ENCODE results near the gene MTREX.
A peak's percentile ranks its signal among the peaks of the same experiment; 100 is the strongest.

The MTREX gene

DNA sequence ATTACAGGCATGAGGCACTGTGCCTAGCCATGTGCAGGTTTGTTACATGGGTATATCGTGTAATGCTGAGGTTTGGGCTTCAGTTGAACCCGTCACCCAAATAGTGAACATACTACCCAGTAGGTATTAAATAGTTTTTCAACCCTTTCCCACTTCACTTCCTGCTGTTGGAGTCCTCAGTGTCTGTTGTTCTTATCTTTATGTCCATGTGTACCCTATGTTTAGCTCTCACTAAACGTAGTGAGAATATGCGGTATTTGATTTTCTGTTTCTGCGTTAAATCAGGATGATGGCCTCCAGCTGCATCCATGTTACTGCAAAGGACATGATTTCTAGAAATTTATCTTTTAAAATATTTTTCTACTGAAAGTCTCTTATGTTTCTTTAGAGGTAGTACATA lies 17.8 kb downstream of the MTREX start:
- DNase-seq: no peak

DNA sequence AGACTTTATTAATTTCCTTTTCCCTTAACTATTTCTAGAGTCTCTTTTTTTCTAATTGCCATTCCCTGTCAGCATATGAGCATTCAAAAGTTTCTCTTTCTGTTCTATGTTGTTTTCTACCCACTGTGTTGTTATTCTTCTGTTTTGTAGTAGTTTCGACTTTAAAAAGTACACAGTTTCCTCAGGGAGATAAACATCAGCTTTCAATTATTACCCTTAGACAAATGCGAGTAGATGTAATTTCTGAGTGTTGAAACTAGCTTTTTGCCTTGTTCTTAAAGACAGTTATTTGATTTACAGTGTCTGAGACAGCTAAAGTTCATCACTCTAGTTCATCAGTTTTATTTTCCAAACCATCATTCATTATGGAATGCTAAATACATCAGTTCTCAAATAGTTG lies 19.5 kb downstream of the MTREX start:
- no peak for DNase-seq

DNA sequence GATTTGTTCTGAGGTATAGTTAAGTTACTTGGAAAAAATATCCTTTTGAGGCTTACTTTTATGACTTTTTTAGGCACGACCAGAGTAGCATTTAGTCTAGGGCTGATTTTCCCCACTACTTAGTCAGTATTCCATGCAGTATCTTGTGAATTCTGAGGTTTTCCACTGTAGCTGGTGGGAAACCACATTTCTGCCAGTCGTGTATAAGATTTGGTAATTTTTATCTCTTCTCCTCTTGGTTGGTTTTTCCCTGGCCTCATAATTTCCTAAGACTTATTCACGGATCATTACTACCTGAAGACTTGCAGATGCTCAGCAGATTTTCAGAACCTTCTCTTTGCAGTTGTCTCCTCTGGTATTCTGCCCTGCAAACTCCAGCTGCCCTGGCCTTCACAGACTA lies 23.5 kb downstream of the MTREX start:
- no peak for DNase-seq

DNA sequence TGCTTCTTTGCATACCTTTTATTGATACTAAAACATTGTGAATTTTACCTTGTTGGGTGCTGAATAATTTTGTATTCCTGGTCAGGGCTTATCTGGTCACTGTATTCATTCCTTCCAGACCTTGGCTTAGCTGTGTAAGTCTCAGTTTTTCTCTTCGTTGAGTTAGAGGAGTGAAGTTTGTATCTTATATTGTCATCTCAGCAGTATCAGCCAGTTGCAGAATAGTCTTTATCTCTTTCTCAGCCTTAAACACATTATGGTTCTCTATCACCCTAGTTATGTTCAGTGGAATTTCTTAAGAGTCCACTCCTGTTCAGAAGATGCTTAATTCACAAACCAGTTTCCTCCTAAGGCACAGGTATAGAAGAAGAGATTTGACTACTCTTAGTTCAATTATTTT lies 25.2 kb downstream of the MTREX start:
- DNase-seq: no peak

DNA sequence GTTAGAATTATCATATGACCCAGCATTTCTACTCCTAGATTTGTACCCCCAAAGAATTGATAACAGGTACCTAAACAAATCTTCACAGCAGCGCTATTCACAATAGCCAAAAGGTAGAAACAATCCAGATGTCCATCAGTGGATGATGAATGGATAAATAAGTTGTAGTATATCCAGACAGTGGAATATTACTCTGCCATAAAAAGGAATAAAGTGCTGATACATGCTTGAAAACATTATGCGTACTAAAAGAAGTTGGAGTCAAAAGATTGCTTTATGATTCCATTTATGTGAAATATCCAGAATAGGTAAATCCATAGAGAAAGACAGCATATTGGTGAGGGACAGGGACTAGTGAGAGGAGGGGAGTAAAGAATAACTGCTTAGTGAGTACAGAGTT lies 26.0 kb downstream of the MTREX start:
- no peak for DNase-seq

DNA sequence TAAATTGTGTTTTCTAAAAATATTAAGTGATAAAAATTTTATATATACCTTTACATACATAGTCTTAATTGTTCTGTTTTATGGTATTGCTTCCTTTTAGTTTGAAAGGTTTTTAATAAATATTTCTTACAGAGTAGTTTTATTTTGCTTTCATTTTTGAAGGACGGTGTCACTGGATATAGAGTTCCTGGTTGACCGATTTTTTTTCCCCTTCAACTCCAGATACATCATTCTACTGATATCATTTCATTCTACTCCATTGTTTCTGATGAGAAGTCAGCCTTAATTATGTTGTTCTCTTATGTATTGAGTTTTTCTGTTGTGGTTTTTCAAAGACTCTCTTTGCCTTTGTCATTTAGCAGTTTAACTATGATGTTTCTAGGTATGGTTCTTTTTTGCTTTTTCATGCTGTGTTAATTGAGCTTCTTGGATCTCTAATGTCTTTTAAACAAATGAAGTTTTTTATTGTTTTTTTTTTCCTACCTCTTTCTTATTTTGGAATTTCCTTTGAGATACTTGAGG lies 30.4 kb downstream of the MTREX start:
- no peak for DNase-seq

DNA sequence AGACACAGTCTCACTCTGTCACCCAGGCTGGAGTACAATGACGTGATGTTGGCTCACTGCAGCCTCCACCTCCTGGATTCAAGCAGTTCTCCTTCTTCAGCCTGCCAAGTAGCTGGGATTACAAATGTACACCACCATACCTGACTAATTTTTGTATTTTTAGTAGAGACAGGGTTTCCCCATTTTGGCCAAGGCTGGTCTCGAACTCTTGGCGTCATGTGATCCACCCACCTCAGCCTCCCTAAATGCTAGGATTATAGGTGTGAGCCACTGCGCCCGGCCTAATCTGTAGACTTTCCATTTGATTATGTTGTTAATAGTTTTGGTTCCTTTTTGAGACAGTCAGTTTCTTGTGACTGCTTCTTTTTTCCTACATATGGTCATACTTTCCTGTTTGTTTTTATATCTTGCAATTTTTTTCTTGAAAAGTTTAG lies 31.0 kb downstream of the MTREX start:
- no peak for DNase-seq

DNA sequence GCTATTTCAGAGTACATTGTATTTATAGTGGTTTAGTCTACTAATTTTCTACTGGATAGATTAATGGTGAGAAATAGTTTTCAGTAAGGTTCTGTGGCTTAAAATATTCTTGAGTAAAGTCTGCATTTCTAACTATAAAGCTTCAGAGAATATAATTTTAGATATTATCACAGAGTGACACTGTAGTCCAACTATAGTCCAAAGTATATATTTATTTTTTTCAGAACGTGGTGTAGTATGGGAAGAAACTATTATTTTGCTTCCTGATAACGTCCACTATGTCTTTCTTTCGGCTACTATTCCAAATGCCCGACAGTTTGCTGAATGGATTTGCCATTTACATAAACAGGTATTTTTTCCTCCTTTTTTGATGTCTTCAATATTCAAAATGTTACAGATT lies 35.3 kb downstream of the MTREX start:
- DNase-seq: no peak

DNA sequence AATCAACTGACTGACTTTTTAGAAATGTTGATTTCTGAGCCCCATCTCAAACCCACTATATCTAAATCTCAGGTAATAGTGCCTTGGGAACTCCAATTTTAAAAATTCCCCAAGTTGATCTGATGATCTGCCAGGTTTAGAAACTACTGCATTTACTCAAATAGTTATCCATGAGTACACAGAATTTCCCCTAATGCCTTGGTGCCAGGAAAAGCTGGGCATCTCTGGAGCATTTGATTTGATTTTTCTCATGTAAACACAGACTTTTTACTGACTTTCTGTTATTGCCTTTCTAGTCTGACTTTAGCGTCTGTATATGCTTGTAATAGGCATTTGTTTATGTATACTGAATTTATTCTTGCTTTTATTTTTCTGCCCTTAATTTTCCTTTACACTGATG lies 35.8 kb downstream of the MTREX start:
- no peak for DNase-seq

DNA sequence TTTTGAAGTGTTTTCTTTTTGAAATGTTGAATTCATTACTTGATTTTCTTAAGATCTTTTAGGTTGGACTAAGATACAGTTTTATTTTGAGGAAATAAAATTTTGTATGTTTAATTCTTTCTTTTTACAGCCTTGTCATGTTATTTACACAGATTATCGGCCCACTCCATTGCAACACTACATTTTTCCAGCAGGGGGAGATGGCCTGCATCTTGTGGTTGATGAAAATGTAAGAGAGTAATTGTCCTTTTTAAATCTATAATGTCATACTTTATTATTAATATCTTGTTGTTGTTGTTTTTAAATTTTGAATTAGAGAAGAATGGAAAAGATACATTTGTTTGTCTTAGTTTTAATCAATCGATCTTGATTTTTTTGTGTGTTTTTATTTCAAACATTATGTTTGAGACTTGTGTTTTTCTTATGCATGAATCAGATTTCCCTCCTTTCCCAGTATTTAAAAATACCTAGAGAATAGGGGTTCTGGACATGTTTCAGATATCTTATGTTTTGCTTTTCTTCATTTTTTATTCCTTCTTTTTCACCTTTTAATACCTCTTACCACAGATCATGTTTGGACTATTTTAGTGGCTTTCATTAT lies 36.7 kb downstream of the MTREX start:
- peak; percentile 62 for DNase-seq

DNA sequence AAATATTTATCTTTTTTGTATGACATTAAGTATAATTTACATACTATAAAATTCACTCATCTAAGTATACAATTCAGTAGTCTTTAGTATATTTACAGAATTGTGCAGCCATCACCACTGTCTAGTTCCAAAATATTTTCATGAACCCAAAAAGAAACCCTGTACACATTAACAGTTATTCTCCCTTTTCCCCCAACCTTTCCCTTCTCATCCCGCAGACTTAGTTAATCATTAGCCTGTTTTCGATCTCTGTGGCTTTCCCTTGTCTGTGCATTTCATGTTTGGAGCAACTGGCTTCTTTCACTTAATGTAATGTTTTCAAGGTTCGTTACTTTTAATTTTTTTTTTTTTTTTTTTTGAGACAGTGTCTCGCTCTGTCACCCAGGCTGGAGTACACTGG lies 37.5 kb downstream of the MTREX start:
- no peak for DNase-seq

DNA sequence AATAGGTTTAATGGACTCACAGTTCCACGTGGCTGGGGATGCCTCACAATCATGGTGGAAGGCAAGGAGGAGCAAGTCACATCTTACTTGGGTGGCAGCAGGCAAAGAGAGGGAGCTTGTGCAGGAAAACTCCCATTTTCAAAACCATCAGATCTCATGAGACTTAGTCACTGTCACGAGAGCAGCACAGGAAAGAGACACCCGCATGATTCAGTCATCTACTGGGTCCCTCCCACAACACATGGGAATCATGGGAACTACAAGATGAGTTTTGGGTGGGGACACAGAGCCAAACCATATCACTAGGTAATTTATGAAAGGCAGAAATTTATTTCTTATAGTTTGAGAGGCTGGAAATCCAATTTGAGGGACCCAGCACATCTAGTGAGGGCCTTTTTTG lies 40.0 kb downstream of the MTREX start:
- no peak for DNase-seq

DNA sequence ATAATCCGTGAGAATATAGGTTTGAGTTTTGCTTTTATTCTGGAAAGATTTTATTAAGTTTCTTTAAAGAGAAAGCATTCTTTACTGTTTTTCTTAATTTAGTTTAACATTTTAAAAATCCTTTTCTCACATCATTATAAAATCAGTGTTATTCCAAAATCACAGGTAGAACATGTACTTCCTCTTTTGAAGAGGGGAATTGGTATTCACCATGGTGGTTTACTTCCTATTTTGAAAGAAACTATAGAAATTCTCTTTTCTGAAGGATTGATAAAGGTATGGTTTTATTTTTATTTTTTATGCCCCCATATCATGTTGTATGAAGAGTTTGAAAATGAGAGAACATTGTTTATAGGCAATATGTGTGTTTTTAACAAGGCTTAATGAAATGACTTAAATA lies 43.0 kb downstream of the MTREX start:
- no peak for DNase-seq

DNA sequence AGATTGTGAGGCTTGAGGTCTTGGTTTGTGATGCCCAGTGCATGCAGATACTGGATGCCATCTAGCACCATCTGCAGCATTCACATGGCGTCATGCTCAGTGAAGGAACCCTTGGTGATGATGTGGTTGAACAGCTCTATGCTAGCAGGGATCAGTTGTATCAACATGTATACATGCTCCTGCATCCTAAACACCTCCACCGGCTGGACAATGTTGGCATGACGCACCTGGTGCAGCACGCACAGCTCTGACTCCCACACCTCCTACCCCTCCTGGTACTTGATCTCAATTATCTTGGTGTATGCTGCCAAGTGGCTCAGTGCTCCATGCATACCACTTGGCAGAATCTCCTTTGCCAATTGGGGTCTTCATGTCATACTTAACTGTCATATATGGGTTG lies 49.1 kb downstream of the MTREX start:
- no peak for DNase-seq

DNA sequence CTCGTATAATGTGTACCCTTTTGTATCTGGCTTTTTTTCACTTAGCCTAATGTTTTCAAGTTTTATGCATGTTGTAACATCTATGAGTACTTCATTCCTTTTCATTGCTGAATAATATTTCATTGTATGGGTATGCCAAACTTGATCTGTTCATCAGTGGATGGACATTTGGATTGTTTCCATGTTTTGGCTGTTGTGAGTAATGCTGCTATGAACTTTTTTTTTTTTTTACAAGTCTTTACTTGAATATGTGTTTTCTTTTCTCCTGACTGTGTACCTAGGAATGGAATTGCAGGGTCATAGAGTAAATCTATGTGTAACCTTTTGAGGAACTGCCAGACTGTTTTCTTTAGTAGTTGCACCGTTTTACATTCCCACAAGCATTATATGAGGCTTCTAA lies 52.4 kb downstream of the MTREX start:
- DNase-seq: no peak

DNA sequence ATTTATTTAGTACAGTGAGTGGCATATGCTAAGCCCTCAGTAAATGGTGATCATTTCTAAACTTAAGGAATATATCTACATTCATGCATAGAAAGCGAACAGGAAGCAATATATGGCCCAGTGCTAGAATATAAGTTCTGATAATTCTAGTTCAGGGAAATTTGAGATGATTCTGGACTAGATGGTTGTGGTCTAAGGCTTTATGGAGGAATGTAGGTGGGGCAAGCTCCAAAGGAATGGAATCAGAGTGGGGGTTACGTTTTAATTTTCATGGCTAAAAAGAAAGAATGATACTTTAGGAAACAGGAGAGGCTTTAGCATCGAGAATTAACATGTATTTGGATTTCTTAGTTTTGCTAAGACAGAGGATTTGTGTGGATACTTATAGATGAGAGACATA lies 56.1 kb downstream of the MTREX start:
- DNase-seq: no peak

DNA sequence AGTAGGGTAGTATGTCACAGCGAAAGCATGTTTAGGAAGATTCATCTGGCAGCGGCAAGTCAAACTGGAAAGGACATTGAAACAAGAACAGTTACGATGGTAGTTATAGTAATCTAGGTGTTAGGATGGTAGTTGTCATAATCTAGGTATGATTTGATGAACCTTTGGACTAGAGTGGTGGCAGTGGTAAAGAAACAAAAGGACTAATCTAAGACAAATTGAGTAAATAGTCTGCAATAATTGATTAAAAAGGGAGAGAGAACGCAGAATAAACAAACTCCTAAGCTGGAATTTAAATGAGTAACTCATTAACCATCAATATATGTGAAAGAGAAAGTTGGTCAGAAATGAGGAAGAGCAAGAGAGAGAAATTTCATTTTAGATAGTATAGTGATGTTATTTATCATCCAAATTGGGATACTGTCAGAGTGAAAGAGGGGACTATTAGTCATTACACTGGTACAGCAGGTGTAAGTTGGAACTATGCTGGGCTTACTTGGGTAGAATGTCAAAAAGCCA lies 56.8 kb downstream of the MTREX start:
- DNase-seq: no peak

DNA sequence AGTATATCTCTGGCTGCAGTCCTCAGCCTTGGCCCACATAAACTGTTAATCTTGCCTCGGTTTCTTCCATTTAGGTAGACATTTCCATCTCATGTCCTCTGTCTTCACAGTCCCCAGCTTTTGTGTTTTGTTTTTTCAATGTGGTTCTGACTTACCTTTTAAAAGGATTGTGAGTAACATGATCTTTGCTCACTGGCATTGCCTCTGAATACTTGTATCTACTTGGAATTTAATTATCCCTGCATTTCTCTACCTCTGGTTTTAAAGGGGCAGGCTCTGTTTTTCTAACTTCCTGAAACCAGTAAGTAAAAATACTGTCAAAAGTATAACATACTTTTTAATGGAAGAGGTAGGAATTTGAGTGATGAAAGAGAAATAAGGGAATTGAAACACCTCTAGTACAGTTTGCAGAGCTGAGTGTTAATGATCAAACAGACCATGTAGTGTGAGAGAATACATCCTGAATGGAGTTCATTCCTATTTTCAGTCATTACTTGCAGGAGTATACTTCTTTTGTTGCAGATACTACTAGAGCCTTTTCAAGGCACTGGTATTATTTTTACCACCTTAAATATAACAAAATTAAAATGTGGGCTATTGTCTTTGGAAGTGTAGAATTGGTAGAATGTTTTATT lies 62.6 kb downstream of the MTREX start:
- no peak for DNase-seq

DNA sequence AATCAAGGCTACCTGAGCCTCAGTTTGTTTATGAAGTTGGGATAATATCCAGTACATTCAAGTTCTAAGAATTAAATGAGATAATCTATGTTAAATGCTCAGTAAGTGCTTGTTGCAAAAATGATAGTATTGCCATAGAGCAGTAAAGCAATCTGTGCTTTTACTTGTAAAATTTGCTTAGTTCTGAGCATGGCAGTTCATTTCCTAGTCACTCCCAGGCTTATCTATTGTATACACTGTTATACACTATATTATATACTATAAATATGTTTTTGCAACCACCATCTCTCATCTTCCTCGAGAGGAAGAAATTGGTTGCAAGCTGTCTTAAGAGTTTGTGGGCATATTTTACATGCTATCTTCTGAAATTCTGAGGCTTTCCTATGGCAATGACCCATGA lies 63.4 kb downstream of the MTREX start:
- DNase-seq: no peak

DNA sequence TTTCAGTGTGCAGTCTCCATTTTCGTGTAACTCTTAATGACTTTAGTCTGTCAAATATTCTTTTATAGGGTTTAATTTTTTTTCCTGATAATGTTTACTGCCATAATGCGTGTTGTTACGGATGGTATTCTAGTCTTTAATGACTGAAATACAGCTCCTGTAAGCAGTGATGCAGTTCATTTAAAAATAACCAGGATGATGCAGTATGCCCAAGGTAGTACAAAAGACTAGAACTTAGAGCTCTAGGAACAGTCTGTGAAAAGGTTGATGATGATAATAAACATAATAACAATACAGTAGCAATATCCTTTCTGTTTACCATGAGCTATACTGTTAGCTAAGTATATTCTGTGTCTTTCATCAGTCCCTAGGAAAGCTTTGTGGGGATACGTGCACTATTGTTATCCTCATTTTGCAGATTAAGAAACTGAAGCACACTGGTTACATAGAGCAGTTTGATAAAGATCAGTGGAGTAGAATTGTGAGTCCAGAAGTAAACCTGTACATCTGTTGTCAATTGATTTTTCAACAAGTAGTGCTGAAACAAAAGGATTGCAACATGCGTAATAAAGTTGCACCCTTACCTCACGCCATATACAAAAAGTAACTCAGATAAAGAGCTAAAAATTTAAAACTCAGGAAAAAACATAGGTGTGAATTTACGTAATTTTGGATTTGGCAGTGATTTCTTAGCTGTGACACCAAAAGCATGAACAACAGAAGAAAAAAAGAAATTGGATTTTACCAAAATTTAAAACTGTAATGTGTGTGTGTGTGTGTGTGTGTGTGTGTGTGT lies 64.5 kb downstream of the MTREX start:
- no peak for DNase-seq

DNA sequence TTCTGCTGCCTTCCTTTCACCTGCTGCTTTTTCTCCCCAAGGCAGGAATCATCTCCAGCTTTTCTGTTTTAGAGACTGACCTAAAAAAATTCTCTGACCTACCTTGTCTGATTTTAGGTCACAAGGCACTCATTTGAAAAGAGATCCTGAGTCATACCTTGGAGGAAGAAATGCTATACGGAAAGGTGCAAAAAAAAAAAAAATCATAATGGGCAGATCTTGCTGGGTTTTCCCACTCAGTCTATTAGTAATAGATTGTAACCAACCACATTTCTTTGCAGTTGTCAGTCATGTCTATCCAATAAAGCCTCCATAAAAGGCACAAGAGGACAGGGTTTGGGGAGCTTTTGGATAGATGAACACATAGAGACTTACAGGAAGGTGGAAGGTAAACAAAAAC lies 70.0 kb downstream of the MTREX start:
- DNase-seq: no peak

DNA sequence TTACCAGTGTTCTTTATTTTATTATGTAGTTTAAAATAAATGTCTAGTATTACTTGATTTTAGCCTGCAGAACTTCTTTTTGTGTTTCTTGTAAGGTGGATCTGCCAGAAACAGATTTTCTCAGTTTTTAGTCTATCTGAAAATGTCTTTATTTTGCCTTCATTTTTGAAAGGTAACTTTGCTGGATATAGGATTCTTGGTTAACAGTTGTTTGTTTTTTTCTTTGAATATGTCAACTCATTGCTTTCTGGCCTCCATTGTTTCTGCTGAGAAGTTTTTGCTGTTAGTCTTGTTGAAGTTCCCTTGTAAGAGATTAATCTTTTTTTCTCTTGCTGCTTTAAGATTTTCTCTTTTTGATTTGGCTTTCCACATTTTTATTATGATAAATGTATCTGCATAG lies 75.5 kb downstream of the MTREX start:
- DNase-seq: no peak

DNA sequence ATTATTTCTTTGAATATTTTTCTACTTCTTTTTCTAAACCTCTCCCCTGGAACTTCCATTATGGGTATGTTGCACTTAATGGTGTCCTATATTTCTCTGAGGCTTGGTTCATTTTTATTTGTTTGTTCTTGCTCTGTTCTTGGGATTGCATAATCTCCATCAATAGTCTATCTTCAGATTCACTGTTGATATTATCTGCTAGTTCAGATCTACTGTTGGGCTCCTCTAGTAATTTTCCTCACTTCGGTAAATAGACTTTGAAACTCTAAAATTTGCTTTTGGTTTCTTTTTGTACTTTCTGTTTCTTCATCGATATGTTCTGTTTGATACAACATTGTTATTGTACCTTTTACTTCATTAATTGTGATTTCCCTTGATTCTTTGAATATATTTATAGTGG lies 76.3 kb downstream of the MTREX start:
- no peak for DNase-seq

DNA sequence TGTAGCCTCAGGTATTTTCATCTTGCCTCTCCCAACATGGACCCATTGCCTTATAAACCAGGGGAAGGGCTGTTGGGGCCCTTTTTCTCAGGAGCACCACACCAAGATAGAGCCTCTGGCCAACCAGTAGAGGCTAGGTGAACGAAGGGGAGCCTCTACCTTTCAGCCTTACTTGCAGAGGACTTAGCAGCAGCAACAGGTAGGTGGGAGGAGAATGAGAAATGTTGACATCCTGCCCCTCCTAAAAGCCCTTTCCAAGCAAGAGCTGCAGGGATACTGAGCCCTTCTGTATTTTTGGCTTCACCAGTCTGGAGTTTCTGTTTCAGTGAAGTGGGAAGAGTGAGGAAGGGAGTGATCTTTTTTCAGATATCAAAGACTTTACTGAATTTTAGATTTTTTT lies 77.4 kb downstream of the MTREX start:
- DNase-seq: no peak

Measured in femur (tissue), 1 donor.